Body of pancreas (tissue), 4 donors: ENCODE results near the gene SH3PXD2A.

ENCODE experiments used
- POLR2A ChIP-seq, 3 donors: fragments of 450-650 bp; IDR thresholded peaks; one replicate each; pipeline ENCODE4 v1.6.1; 2016; ENCODE audit warnings: antibody characterized with exemption in 3 of 3, mild to moderate bottlenecking in 2 of 3
- TF ChIP-seq, protein P1 (sequence below), 7 experiments: fragments of 450-650 bp in 4 of 7; fragments of 200-600 bp in 3 of 7; sonication (generic) in 3 of 7; IDR thresholded peaks; one replicate each; pipeline ENCODE4 v1.5.1; 2016 to 2019; ENCODE audit warnings: antibody characterized with exemption in 7 of 7

- TF ChIP-seq, protein P1, sequence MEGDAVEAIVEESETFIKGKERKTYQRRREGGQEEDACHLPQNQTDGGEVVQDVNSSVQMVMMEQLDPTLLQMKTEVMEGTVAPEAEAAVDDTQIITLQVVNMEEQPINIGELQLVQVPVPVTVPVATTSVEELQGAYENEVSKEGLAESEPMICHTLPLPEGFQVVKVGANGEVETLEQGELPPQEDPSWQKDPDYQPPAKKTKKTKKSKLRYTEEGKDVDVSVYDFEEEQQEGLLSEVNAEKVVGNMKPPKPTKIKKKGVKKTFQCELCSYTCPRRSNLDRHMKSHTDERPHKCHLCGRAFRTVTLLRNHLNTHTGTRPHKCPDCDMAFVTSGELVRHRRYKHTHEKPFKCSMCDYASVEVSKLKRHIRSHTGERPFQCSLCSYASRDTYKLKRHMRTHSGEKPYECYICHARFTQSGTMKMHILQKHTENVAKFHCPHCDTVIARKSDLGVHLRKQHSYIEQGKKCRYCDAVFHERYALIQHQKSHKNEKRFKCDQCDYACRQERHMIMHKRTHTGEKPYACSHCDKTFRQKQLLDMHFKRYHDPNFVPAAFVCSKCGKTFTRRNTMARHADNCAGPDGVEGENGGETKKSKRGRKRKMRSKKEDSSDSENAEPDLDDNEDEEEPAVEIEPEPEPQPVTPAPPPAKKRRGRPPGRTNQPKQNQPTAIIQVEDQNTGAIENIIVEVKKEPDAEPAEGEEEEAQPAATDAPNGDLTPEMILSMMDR (IDR thresholded peaks at IDR 0.05), result no peak
- no peak for TF ChIP-seq POLR2A (IDR thresholded peaks at IDR 0.05)
Observed at GRCh38 chr10:103713676-103714075, 141.7 kb downstream of the SH3PXD2A start.
